Prostate gland (tissue), 2 donors: ENCODE data around the gene UBR3.

Source experiments
- POLR2AphosphoS5 ChIP-seq: sonication (generic); formaldehyde crosslinking; IDR thresholded peaks from one replicate; pipeline ENCODE4 v1.6.1; 2017; ENCODE audit warnings: antibody characterized with exemption
- TF ChIP-seq, protein P1 (sequence below), 4 experiments: fragments of 200-600 bp in 2 of 4; fragments of 450-650 bp in 2 of 4; sonication (generic) in 2 of 4; IDR thresholded peaks; 1 replicate in 3 of 4; 2 replicates in 1 of 4; pipeline ENCODE4 v1.5.1; 2016 to 2019; ENCODE audit warnings: antibody characterized with exemption in 4 of 4, mild to moderate bottlenecking in 2 of 4, moderate library complexity in 2 of 4

DNA sequence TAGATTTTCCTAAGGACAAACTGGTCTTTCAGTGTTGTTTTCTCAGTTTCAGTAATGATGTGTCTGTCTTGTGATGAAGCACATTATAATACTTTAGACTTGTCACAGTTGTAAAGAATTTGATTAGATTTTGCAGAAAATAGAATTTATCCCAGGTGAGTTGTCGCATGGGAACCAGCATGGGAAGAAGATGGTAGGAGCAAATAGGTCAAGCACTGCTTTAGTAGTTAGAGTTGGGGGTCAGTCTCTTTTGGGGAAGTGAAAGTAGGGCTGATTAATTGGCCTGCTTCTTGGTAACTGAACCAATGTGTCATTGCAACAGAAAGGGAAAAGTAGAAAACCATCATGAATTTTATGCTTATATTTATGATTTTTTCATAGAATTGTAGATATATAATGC, 197.5 kb downstream of the UBR3 start:
- TF ChIP-seq, protein P1, sequence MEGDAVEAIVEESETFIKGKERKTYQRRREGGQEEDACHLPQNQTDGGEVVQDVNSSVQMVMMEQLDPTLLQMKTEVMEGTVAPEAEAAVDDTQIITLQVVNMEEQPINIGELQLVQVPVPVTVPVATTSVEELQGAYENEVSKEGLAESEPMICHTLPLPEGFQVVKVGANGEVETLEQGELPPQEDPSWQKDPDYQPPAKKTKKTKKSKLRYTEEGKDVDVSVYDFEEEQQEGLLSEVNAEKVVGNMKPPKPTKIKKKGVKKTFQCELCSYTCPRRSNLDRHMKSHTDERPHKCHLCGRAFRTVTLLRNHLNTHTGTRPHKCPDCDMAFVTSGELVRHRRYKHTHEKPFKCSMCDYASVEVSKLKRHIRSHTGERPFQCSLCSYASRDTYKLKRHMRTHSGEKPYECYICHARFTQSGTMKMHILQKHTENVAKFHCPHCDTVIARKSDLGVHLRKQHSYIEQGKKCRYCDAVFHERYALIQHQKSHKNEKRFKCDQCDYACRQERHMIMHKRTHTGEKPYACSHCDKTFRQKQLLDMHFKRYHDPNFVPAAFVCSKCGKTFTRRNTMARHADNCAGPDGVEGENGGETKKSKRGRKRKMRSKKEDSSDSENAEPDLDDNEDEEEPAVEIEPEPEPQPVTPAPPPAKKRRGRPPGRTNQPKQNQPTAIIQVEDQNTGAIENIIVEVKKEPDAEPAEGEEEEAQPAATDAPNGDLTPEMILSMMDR (IDR thresholded peaks at IDR 0.05): no peak
- no peak for TF ChIP-seq POLR2AphosphoS5
